ENCODE data around the gene MAST4.

GRCh38 chr5:66820630-66821207 lies 224.5 kb downstream of the MAST4 start:
- no peak for TF ChIP-seq EZH2phosphoT487 (IDR thresholded peaks at IDR 0.05; ENCODE audit: low read depth)
- no peak for TF ChIP-seq CTCF (IDR thresholded peaks at IDR 0.05; ENCODE audit: low read depth, low read length)

All from OCI-LY3 (cell line).